HCT116 (cell line): Measurements from ENCODE around the gene GPR37L1.

Experiments
- EZH2phosphoT487 ChIP-seq: fragments of 200-600 bp; IDR thresholded peaks from 2 replicates; pipeline ENCODE4 v1.6.1; 2018; ENCODE audit warnings: antibody characterized with exemption, borderline replicate concordance
- POLR2A ChIP-seq: IDR thresholded peaks from 2 replicates; pipeline ENCODE4 v1.7.0; 2011; ENCODE audit warnings: borderline replicate concordance; ENCODE audit not compliant: insufficient read depth, insufficient read length; ENCODE audit errors: extremely low read depth
- POLR2AphosphoS5 ChIP-seq: IDR thresholded peaks from 2 replicates; pipeline ENCODE4 v1.6.1; 2011; ENCODE audit warnings: mild to moderate bottlenecking, low read depth, low read length, moderate library complexity
- RAD21 ChIP-seq: IDR thresholded peaks from 2 replicates; pipeline ENCODE4 v1.6.1; 2012; ENCODE audit warnings: low read depth, mild to moderate bottlenecking
- SIN3A ChIP-seq: IDR thresholded peaks from 2 replicates; pipeline ENCODE4 v1.6.1; 2012; ENCODE audit warnings: low read depth
- SP1 ChIP-seq: IDR thresholded peaks from 2 replicates; pipeline ENCODE4 v1.6.1; 2012; ENCODE audit warnings: low read depth
- SRF ChIP-seq: IDR thresholded peaks from 2 replicates; pipeline ENCODE4 v1.6.1; 2012; ENCODE audit warnings: low read depth
- TF ChIP-seq, protein P1 (sequence below), 3 experiments: fragments of 200-600 bp in 1 of 3; sonication (generic) in 1 of 3; IDR thresholded peaks in 2 of 3; conservative IDR thresholded peaks in 1 of 3; 2 replicates each; pipeline ENCODE4 v1.5.1; 2012 to 2017; ENCODE audit warnings: low read depth in 2 of 3, low read length in 2 of 3, antibody characterized with exemption in 1 of 3, borderline replicate concordance in 1 of 3, control low read depth in 1 of 3, mild to moderate bottlenecking in 1 of 3, mixed read lengths in 1 of 3, mixed run types in 1 of 3, moderate library complexity in 1 of 3; ENCODE audit not compliant: insufficient read depth in 1 of 3
- TF ChIP-seq, protein P2 (sequence below): IDR thresholded peaks from 2 replicates; pipeline ENCODE4 v1.6.1; 2011; ENCODE audit warnings: mild to moderate bottlenecking, low read length, moderate library complexity; ENCODE audit not compliant: insufficient replicate concordance; ENCODE audit errors: extremely low read depth
- TF ChIP-seq, protein P3 (sequence below): IDR thresholded peaks from 2 replicates; pipeline ENCODE4 v1.6.1; 2012; ENCODE audit warnings: low read depth

DNA sequence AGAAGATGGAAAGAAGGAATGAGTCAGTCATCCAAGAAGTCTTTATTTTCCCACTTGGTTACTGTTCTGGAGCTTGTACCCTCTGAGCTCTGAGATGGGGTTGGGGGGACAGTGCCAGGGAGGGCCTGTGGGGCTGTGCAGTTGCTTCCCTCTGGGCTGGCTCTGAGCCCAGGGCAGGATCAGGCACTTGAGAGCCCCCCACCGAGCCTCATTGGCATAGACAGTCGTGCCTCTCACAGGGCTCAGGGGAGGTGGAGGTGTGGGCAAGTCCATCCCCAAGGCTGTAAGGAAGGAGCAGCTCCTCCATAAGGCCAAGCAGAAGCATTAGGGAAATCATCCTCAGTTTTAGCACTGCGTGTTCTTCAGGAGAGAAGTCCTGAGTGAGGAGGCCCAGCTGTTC is 24.3 kb downstream of the GPR37L1 start:
- TF ChIP-seq EZH2phosphoT487 (no peak), RAD21 (no peak), POLR2A (no peak), SRF (no peak), POLR2AphosphoS5 (no peak), SP1 (no peak), SIN3A (no peak)
- TF ChIP-seq, protein P1, sequence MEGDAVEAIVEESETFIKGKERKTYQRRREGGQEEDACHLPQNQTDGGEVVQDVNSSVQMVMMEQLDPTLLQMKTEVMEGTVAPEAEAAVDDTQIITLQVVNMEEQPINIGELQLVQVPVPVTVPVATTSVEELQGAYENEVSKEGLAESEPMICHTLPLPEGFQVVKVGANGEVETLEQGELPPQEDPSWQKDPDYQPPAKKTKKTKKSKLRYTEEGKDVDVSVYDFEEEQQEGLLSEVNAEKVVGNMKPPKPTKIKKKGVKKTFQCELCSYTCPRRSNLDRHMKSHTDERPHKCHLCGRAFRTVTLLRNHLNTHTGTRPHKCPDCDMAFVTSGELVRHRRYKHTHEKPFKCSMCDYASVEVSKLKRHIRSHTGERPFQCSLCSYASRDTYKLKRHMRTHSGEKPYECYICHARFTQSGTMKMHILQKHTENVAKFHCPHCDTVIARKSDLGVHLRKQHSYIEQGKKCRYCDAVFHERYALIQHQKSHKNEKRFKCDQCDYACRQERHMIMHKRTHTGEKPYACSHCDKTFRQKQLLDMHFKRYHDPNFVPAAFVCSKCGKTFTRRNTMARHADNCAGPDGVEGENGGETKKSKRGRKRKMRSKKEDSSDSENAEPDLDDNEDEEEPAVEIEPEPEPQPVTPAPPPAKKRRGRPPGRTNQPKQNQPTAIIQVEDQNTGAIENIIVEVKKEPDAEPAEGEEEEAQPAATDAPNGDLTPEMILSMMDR (IDR thresholded peaks at IDR 0.05 in 2 of 3, conservative IDR thresholded peaks at IDR 0.05 in 1 of 3; ENCODE audit: borderline replicate concordance in 1 of 3, insufficient read depth in 1 of 3, low read depth in 2 of 3, low read length in 2 of 3): no peak
- TF ChIP-seq, protein P2, sequence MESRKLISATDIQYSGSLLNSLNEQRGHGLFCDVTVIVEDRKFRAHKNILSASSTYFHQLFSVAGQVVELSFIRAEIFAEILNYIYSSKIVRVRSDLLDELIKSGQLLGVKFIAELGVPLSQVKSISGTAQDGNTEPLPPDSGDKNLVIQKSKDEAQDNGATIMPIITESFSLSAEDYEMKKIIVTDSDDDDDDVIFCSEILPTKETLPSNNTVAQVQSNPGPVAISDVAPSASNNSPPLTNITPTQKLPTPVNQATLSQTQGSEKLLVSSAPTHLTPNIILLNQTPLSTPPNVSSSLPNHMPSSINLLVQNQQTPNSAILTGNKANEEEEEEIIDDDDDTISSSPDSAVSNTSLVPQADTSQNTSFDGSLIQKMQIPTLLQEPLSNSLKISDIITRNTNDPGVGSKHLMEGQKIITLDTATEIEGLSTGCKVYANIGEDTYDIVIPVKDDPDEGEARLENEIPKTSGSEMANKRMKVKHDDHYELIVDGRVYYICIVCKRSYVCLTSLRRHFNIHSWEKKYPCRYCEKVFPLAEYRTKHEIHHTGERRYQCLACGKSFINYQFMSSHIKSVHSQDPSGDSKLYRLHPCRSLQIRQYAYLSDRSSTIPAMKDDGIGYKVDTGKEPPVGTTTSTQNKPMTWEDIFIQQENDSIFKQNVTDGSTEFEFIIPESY: no peak
- TF ChIP-seq, protein P3, sequence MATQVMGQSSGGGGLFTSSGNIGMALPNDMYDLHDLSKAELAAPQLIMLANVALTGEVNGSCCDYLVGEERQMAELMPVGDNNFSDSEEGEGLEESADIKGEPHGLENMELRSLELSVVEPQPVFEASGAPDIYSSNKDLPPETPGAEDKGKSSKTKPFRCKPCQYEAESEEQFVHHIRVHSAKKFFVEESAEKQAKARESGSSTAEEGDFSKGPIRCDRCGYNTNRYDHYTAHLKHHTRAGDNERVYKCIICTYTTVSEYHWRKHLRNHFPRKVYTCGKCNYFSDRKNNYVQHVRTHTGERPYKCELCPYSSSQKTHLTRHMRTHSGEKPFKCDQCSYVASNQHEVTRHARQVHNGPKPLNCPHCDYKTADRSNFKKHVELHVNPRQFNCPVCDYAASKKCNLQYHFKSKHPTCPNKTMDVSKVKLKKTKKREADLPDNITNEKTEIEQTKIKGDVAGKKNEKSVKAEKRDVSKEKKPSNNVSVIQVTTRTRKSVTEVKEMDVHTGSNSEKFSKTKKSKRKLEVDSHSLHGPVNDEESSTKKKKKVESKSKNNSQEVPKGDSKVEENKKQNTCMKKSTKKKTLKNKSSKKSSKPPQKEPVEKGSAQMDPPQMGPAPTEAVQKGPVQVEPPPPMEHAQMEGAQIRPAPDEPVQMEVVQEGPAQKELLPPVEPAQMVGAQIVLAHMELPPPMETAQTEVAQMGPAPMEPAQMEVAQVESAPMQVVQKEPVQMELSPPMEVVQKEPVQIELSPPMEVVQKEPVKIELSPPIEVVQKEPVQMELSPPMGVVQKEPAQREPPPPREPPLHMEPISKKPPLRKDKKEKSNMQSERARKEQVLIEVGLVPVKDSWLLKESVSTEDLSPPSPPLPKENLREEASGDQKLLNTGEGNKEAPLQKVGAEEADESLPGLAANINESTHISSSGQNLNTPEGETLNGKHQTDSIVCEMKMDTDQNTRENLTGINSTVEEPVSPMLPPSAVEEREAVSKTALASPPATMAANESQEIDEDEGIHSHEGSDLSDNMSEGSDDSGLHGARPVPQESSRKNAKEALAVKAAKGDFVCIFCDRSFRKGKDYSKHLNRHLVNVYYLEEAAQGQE: no peak
